Measurements from ENCODE around the gene FGF19. TPM values are rescaled to one million over a fixed set of nuclear protein-coding genes. Genes with fewer than 3 reads are reported as not detected.
"Not testable (repeated sequence)": the region's sequence is repeated elsewhere in the genome, so short reads cannot be mapped to it uniquely, and the experiment has no call there.

FGF19 gene
- total RNA-seq, 1 experiment from 2014 or later, result not detected

DNA sequence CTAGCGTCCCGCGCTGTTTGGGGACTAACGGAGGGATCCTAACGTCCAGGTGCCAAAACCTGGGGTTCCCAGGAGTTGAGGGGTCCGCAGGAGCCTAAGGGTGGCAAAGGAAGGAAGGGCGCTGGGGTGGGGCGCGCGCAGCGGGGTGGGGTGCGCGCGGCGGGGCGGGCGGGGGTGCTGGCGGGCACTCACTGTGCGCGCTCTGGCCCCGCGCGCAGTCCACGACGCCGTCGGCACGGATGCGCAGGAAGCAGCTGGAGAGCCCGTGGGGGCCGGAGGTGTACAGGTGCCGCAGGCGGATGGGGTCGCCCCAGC lies 412 bp downstream of the FGF19 start:
- no peaks in the 10 kb centered on the region for H3K9me3 ChIP-seq
- no peak for DNase-seq
- H3K27me3 ChIP-seq, result peaks cover 9% of the 10 kb centered on the region
- H3K36me3 ChIP-seq, result no peaks in the 10 kb centered on the region
- no peak overlapping the region for H3K4me3 ChIP-seq

DNA sequence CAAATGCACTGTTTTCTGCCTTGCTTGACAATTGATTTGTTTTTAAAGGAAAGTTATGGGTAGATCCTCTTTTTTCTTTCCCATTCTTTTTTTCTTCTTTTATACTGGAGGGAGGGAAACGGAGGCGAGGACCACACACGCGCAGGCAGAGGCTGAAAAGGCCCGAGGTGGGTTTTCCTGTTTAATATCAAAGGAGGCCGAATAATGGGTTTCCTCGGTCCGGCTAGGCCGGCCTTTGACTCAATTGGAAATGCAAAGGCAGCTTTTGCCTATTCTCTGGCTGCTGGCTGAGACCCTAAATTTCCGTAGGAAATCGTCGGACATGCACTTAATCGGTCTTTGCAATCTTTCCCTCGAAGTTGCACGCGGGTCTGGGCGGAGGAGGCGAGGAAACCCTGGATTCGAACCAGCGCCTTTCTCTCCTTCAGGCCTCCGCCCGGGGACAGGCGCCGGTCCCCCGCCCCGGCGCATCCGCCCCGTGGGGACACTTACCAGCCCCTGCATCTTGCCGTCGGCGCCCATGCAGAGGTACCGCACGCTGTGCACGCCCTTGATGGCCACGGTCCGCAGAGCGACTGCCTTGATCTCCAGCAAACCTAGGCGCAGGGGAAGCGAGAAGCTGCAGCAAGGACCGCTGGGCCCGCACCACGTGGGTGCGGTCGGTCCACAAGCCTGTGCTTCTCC lies 911 bp downstream of the FGF19 start:
- no peak overlapping the region for H3K4me3 ChIP-seq

DNA sequence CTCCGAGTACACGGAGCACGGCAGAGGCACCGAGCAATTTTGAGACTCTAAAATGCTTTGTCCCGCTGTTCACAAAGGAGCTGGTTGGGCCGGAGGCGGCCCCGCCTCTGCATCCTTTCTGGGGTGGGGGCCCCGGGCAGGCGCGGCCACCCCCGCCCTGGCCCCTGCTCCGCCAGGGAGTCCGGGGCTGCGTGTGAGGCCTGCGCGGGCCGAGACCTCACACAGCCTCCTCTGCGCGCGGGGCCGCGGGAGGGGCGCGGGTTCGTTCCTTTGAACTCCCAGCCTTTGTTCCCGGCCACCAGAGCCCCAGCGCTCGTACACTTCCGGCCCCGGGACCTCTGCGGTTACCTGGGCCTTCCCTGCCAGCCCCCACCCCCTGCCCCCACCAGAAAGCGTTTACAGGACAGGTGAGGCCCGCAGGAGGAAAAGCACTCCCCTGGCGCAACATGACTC lies 1.6 kb downstream of the FGF19 start:
- Histone ChIP-seq H3K27me3 (peaks cover 9% of the 10 kb centered on the region), H3K4me3 (no peak overlapping the region), H3K36me3 (no peaks in the 10 kb centered on the region), H3K9me3 (no peaks in the 10 kb centered on the region)
- DNase-seq, result no peak

More for the DNA sequence above, 911 bp downstream of the FGF19 start:
- Histone ChIP-seq H3K9me3 (no peaks in the 10 kb centered on the region), H3K36me3 (no peaks in the 10 kb centered on the region), H3K27me3 (peaks cover 9% of the 10 kb centered on the region)
- no peak for DNase-seq

DNA sequence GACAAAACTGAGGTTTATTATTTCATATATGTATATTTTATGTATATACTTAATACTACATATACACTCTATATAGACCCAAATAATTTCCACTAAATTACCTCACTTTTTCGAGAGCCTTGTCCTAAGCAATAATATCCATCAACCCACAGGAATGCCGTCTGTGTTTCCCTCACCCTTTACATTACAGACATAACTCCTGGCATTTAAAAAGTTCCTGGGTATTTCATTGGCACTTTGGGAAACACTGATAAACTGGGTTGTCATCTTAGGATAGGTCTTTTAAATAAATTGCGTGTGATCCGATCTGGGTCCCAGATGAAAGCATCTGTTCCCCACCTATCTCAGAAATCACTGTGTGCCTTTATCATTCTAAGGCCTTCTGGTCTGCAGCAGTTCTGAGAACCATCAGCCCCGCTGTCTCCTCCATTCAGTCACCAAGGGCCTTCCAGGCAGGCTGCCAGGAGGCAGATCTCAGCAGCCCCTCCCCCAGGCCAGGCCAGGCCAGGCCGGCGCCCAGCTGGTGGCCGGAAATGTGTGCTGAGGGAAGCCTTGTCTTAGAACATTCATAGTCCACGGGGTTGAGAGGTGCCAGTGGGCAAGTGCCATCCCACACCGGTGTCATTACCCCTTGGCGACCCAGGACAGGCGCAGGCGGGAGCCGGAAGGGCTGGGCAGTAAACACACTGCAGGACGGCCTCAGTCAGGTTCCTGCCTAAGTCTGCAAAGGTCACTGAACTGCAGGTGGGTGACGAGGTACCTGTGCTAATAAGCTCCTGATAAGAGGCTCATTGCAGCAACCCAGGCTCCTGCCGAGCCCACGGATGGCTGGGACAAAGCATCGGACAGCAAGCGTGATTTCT lies 3.3 kb downstream of the FGF19 start:
- Histone ChIP-seq H3K36me3 (no peaks in the 10 kb centered on the region), H3K4me3 (no peak overlapping the region), H3K9me3 (no peaks in the 10 kb centered on the region), H3K27me3 (peaks cover 9% of the 10 kb centered on the region; the same call in 1 of the 2 replicates)
- peak; percentile 32 for DNase-seq

DNA sequence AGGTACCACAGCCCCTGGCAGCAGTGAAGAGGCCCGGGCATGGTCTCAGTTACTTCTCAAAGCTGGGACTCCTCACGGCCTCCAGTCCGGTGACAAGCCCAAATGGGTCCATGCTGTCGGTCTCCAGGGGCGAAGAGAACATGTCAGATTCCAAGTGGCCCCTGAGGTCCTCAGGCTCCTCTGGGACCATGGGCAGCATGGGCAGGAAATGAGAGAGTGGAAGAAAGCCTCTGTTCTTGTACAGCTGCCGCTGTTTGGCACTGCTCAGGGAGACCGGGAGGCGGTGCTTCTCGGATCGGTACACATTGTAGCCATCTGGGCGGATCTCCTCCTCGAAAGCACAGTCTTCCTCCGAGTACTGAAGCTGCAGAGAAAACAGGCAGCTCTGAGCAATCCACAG lies 4.6 kb downstream of the FGF19 start:
- H3K36me3 ChIP-seq, result no peaks in the 10 kb centered on the region
- peaks cover 1% of the 10 kb centered on the region; the same call in 1 of the 2 replicates for H3K27me3 ChIP-seq
- H3K4me3 ChIP-seq, result no peak overlapping the region
- DNase-seq, result no peak
- H3K9me3 ChIP-seq, result no peaks in the 10 kb centered on the region

DNA sequence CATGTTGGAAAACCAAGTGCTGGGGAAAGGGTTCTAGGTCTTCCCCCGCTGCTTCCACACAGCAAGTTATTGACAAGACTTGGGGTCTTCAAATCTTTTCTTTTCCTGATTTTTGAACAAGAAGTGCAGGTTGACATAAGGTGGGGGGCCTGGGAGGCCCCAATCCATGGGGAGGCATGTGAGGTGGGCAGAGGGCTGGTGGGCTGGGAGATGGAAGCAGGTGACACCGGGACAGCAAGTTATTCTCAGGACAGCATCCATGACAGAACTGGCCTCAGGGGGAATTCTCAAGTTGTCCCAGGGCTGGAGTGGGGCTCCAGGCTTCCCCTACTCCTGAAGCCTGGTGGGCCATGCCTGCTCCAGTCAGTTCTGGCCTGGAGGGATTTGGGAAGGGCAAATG lies 5.5 kb downstream of the FGF19 start:
- Histone ChIP-seq H3K4me3 (no peak overlapping the region), H3K27me3 (no peaks in the 10 kb centered on the region), H3K9me3 (no peaks in the 10 kb centered on the region), H3K36me3 (no peaks in the 10 kb centered on the region)
- no peak for DNase-seq

DNA sequence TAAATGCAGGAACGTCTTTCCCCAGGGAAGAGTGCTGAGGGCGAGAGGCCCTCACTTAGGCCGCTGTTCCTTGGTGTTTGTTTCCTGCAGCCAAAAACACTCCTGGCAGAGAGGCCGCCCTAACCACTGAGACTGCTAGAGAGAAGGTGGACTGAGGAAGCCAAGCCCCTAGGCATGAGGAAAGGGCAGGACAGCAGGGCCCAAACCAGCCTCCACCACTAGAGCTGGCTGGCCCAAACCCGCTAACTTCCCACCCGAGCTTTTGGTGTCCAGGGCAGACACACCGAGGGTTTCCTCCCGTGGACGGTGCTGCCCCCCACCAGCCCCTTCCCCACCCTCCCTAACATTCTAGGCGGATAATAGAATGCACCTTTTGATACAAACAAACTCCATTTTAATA lies 6.0 kb downstream of the FGF19 start:
- Histone ChIP-seq H3K9me3 (no peaks in the 10 kb centered on the region; the same call in 1 of the 2 replicates), H3K36me3 (no peaks in the 10 kb centered on the region), H3K4me3 (no peak overlapping the region), H3K27me3 (no peaks in the 10 kb centered on the region)
- no peak for DNase-seq

DNA sequence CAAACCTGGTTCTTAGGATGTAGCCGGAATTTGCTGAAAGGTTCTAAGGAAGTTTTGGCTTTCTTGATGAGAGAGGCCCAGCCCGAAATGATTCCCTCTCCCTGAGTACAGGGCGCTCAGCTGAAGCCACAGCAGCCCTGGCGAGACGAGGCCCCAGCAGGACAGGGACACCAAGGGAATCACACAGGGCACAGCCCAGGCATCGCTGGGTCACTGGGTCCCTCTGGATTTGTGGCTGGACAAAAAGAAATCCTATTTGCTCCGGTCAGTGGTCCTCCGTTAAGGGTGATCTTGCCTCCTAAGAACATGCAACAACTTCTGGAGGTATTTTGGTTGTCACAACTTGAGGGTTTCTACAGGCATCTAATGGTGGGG lies 6.4 kb downstream of the FGF19 start:
- no peak for DNase-seq
- H3K36me3 ChIP-seq, result no peaks in the 10 kb centered on the region
- H3K4me3 ChIP-seq, result no peak overlapping the region
- H3K27me3 ChIP-seq, result no peaks in the 10 kb centered on the region
- no peaks in the 10 kb centered on the region; the same call in 1 of the 2 replicates for H3K9me3 ChIP-seq

DNA sequence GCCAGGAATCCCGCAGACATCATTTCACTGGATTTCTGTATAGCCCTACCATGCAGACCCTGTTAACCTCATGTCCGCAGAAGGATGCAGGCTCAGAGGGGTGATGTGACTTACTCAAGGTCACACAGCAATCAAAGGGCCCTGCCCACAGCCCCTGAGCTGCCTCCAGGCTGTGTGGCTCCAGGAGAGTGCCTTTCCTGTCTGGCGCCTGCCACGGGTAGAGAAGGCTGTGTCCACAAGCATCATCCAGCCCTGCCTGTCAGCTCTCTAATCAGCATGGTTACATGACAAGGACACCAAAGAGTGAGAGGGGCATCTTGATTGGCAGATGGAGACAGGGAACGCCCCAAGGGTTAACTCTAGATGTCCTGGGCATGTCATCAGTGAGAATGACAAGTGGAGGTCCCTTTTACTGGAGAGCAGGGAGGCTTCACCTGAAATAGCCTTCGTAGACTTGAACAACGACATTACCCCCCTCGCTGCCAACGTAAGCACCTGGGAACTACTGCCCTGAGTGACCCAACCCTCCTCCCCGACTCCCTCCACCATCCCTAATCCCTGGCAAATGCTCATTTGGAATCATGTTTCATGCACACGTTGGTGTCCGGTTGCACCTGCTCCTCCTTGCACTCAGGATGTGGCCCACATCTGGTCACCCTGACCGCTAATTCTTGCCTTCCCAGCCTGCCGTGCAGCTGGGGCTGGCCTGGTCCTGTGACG lies 6.9 kb downstream of the FGF19 start:
- H3K36me3 ChIP-seq, result no peaks in the 10 kb centered on the region
- no peaks in the 10 kb centered on the region for H3K27me3 ChIP-seq
- H3K9me3 ChIP-seq, result no peaks in the 10 kb centered on the region; the same call in 1 of the 2 replicates
- no peak overlapping the region for H3K4me3 ChIP-seq
- no peak for DNase-seq

DNA sequence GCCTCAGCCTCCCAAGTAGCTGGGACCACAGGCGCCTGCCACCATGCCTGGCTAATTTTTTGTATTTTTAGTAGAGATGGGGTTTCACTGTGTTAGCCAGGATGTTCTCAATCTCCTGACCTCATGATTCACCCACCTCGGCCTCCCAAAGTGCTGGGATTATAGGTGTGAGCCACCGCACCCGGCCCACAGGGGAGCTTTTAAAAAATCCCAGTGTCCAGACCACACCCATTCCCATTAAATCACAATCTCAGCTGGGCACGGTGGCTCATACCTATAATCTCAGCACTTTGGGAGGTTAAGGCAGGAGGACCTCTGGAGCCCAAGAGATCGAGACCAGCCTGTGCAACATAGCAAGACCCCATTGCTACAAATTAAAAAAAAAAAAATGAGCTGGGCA lies 7.8 kb downstream of the FGF19 start:
- not testable (repeated sequence) for DNase-seq, H3K36me3 ChIP-seq, H3K9me3 ChIP-seq, H3K4me3 ChIP-seq, H3K27me3 ChIP-seq

DNA sequence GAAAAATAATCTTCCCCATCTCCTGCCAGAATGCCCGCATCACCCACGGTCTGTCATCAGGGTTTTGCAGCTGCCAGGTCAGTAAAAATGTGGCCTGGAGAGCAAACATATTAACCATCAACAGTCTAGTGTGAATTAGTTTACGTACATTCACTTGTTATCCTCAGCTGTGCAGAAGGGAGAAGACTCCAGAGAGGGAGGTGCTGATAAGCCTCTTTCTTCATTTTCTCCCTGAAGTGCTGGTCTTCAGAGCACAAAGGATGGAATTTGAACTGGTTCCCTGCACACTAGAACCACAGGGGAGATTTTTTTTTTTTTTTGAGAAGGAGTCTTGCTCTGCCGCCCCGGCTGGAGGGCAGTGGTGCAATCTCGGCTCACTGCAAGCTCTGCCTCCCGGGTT lies 8.2 kb downstream of the FGF19 start:
- no peak overlapping the region for H3K4me3 ChIP-seq
- H3K27me3 ChIP-seq, result no peaks in the 10 kb centered on the region

DNA sequence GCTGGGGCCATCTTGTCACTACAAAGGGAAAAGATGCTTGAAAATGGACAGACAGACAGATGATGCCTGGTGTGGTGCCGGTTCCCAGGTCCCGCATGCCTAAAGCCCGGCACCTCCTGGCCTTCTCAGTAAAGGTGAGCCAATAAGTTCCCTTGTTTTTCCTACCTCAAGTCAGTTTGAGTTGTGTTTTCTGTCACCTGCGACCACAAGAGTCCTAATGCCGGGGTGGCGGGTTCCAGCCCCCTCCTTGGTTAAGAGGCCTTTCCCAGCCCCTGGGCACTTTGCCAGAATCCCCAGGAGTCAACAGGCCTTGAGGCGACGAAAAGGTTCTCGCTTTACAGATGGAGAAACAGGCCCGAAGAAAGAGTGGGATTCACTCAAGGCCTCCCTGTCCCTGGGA lies 9.0 kb downstream of the FGF19 start:
- H3K27me3 ChIP-seq, result no peaks in the 10 kb centered on the region
- no peaks in the 10 kb centered on the region for H3K36me3 ChIP-seq
- no peaks in the 10 kb centered on the region; the same call in 1 of the 2 replicates for H3K9me3 ChIP-seq
- DNase-seq, result no peak
- no peak overlapping the region for H3K4me3 ChIP-seq

More for the DNA sequence above, 8.2 kb downstream of the FGF19 start:
- no peaks in the 10 kb centered on the region for H3K36me3 ChIP-seq
- H3K9me3 ChIP-seq, result no peaks in the 10 kb centered on the region; the same call in 1 of the 2 replicates
- no peak for DNase-seq

DNA sequence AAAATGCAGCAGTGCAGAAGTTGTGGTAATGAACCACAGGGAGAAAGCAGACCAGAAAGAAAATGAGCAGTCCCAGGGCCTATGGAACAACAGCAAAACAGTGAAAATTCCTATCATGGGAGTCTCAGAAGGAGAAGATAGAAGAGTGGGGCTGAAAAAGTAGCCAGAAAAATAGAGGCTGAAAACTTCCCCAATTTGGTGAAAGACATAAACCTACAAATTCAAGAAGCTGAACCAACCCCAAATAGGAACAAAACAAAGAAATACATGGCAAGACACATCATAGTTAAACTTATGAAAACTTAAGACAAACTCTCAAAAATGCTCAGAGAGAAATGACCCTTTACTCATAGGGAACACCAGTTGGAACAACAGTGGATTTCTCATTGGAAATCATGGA lies 11.4 kb downstream of the FGF19 start:
- no peak for DNase-seq

DNA sequence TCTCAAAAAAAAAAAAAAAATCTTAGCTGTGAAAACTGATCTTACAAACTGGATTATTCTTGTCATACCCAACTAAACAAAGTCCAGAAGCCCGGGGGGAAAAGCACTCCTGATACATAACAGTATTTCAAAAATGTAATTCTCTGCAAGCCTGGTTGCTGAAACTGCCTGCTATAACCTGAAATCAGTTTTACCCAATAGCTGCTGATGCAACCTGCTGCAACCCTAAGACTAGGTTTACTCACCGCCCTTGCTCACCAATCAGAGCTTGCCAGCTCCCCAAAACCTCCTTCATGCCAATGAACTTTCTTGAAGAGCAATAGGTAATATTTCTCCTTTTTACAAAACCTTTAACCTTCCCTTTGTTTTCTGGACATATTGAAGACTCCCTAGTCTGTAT lies 12.4 kb downstream of the FGF19 start:
- Histone ChIP-seq H3K4me3 (no peak overlapping the region), H3K27me3 (no peaks in the 10 kb centered on the region), H3K9me3 (no peaks in the 10 kb centered on the region; the same call in 1 of the 2 replicates), H3K36me3 (no peaks in the 10 kb centered on the region)
- no peak for DNase-seq

More for the DNA sequence above, 11.4 kb downstream of the FGF19 start:
- H3K27me3 ChIP-seq, result no peaks in the 10 kb centered on the region
- H3K4me3 ChIP-seq, result no peak overlapping the region
- H3K9me3 ChIP-seq, result no peaks in the 10 kb centered on the region; the same call in 1 of the 2 replicates
- H3K36me3 ChIP-seq, result no peaks in the 10 kb centered on the region

DNA sequence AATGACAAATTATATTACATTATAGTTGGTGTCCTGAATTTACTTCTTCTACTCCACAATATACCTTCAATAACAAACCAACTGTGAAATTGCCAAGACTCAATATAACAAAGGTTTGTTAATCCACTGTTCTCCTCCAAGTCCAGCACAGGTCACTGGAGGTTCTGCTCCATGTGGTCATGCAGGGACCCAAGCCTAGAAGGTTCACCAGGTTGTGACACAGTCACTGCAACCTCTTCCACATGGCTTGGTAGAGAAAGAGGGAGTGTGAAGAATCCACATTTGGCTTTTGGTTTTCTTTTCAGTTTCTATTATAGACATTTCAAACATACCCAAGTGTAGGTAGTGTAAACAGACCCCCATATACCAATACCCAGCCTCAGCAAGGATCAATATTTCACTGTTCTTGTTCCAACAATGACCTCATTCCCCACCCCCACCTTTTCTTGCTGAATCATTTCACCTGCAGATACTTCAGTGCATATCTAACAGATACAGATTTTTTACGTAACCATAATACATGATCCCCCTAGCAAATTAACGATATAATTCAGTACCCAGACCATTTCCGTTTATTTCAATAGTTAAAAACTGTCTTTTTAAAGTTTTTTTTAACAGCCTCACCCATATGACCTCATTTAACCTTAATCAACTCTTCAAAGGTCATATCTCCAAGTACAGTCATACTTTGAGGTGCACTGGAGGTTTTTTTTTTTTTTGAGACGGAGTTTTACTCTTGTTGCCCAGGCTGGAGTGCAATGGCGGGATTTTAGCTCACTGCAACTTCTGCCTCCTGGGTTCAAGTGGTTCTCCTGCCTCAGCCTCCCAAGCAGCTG lies 14.1 kb downstream of the FGF19 start:
- Histone ChIP-seq H3K27me3 (no peaks in the 10 kb centered on the region), H3K36me3 (no peaks in the 10 kb centered on the region), H3K4me3 (no peak overlapping the region), H3K9me3 (no peaks in the 10 kb centered on the region; the same call in 1 of the 2 replicates)
- no peak for DNase-seq

DNA sequence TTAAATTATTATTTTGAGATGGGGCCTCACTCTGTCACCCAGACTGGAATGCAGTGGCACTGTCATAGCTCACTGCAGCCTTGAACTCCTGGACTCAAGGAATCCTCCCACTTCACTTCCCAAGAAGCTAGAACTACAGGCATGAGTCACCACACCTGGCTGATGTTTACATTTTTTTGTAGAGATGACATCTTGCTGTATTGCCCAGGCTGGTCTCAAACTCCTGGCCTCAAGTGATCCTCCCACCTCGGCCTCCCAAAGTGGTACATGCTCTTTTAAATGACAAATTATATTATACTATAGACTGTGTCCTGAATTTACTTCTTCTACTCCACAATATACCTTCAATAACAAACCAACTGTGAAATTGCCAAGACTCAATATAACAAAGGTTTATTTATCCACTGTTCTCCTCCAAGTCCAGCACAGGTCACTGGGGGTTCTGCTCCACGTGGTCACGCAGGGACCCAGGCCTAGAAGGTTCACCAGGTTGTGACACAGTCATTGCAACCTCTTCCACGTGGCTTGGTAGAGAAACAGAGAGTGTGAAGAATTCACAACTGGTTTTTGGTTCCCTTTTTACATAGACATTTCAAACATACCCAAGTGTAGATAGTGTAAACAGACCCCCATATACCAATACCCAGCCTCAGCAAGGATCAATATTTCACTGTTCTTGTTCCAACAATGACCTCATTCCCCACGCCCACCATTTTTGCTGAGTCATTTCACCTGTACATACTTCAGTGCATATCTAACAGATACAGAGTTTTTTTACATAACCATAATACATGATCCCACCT lies 15.7 kb downstream of the FGF19 start:
- DNase-seq, H3K4me3 ChIP-seq, H3K36me3 ChIP-seq, H3K9me3 ChIP-seq, H3K27me3 ChIP-seq: not testable (repeated sequence)
